Body of pancreas (tissue), 4 donors: ENCODE measurements around the gene FILIP1L.

ENCODE experiments used
- CTCF ChIP-seq, 7 experiments: fragments of 450-650 bp in 4 of 7; fragments of 200-600 bp in 3 of 7; sonication (generic) in 3 of 7; IDR thresholded peaks; one replicate each; pipeline ENCODE4 v1.5.1; 2016 to 2019; ENCODE audit warnings: antibody characterized with exemption in 7 of 7
- POLR2A ChIP-seq, 3 donors: fragments of 450-650 bp; IDR thresholded peaks; one replicate each; pipeline ENCODE4 v1.6.1; 2016; ENCODE audit warnings: antibody characterized with exemption in 3 of 3, mild to moderate bottlenecking in 2 of 3

- TF ChIP-seq CTCF (IDR thresholded peaks at IDR 0.05), result no peak
- no peak for TF ChIP-seq POLR2A (IDR thresholded peaks at IDR 0.05)
These were observed 265.9 kb downstream of the FILIP1L start for GRCh38 chr3:99848433-99848832.
